Sigmoid colon (tissue), 7 donors: ENCODE measurements around the gene PIM1. TPM values are rescaled to one million over a fixed set of nuclear protein-coding genes. Genes with fewer than 3 reads are reported as not detected.

Experiments
- DNase-seq: peaks from one replicate; pipeline ENCODE4 v3.0.0-alpha.2; 2019
- H3K27ac ChIP-seq, 4 donors: fragments of 200-600 bp; sonication (generic); one replicate each; pipeline ENCODE4 v1.5.1; 2016 to 2019; ENCODE audit warnings: mild to moderate bottlenecking in 1 of 4
- H3K27me3 ChIP-seq, 3 donors: fragments of 200-600 bp; sonication (generic); one replicate each; pipeline ENCODE4 v1.5.1; 2019; ENCODE audit warnings: mild to moderate bottlenecking in 1 of 3
- H3K36me3 ChIP-seq, 4 donors: fragments of 200-600 bp; sonication (generic); one replicate each; pipeline ENCODE4 v1.5.1; 2016 to 2019
- H3K4me1 ChIP-seq, 4 donors: fragments of 200-600 bp; sonication (generic); one replicate each; pipeline ENCODE4 v1.5.1; 2017 to 2019
- H3K4me3 ChIP-seq, 4 donors: fragments of 200-600 bp; sonication (generic); one replicate each; pipeline ENCODE4 v1.5.1; 2017 to 2019; ENCODE audit warnings: mild to moderate bottlenecking in 2 of 4, moderate library complexity in 1 of 4
- H3K9me3 ChIP-seq, 4 donors: fragments of 200-600 bp in 3 of 4; sonication (generic) in 3 of 4; one replicate each; pipeline versions ENCODE4 v1.5.1 to v1.6.1; 2013 to 2019
- EP300 ChIP-seq, 4 donors: sonication (generic); formaldehyde crosslinking; IDR thresholded peaks; one replicate each; pipeline ENCODE4 v1.6.1; 2017; ENCODE audit warnings: antibody characterized with exemption in 4 of 4
- POLR2A ChIP-seq, 2 donors: fragments of 450-650 bp; IDR thresholded peaks; one replicate each; pipeline ENCODE4 v1.6.1; 2016; ENCODE audit warnings: antibody characterized with exemption in 2 of 2, mild to moderate bottlenecking in 2 of 2, moderate library complexity in 2 of 2
- POLR2AphosphoS5 ChIP-seq, 4 donors: sonication (generic); formaldehyde crosslinking; IDR thresholded peaks; one replicate each; pipeline ENCODE4 v1.6.1; 2017; ENCODE audit warnings: antibody characterized with exemption in 4 of 4
- WGBS, 2 donors: extraction: QIAGEN DNeasy Blood & Tissue Kit; methylation state at CpG; one replicate each; pipeline ENCODE4 v1.1.7; 2013; 5-methylcytosine and 5-hydroxymethylcytosine counted together
- intact Hi-C: fragments of 100-400 bp; cut with DNase I; formaldehyde crosslinking; loops from one replicate; pipeline ENCODE4 v1.15.1; 2023
- polyA plus RNA-seq, 3 donors: library from polyadenylated mRNA; stranded (reverse); fragments of 200-250 nt; gene quantifications; one replicate each; pipeline ENCODE4 v1.2.3, GENCODE V29; 2013
- total RNA-seq, 4 donors: library from RNA; depleted of rRNA; stranded (reverse); fragments of >200 nt; gene quantifications; one replicate each; pipeline ENCODE4 v1.1.0, GENCODE V29; 2016
- TF ChIP-seq, protein P1 (sequence below), 4 experiments: fragments of 450-650 bp in 3 of 4; fragments of 200-600 bp in 1 of 4; IDR thresholded peaks; one replicate each; pipeline ENCODE4 v1.5.1; 2016 to 2019; ENCODE audit warnings: antibody characterized with exemption in 4 of 4, mild to moderate bottlenecking in 3 of 4, moderate library complexity in 2 of 4
- donor health status: healthy with polysubstance abuse.
- donor health status: Bipolar disorder and iron deficiency.
- donor health status: healthy.

Gene PIM1
- total and polyA plus RNA-seq, 7 donors, result 17.1 to 103 (median 31.0) TPM

DNA sequence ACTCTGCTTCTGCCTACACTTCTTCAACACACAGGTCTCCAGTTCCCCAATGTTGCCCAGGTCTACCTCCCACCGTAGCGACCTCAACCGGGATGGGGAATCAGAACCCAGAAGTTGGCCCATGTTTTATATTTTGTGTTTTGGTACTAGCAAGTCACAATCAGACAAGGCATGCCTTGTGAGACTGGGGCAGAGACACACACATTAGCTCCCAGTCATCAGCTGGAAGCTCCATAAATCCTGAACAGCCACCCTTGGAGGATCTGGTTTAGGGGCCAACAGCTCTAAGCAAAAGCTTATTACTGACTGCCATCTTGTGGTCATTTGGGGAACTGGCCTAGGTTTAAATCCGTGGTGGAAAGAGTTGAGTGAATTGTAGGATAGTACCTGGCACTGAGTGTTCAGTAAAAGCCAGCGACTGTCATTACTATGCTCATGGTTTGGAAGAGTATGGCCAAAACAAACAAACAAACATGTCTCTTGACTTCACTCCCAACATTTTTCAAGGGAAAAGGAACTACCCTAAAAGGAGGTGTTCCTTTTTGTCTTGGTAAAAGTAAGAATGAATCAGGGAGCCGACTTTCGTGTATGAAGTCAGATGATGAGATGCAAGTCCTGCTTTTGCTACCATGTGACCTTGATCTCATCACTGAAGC is 40.5 kb downstream of the PIM1 start:
- H3K36me3 ChIP-seq, result no peaks in the 10 kb centered on the region
- H3K4me3 ChIP-seq, result no peak overlapping the region
- peak in 1 of 4 donors; percentile 30 for TF ChIP-seq POLR2AphosphoS5 (IDR thresholded peaks at IDR 0.05)
- TF ChIP-seq, protein P1, sequence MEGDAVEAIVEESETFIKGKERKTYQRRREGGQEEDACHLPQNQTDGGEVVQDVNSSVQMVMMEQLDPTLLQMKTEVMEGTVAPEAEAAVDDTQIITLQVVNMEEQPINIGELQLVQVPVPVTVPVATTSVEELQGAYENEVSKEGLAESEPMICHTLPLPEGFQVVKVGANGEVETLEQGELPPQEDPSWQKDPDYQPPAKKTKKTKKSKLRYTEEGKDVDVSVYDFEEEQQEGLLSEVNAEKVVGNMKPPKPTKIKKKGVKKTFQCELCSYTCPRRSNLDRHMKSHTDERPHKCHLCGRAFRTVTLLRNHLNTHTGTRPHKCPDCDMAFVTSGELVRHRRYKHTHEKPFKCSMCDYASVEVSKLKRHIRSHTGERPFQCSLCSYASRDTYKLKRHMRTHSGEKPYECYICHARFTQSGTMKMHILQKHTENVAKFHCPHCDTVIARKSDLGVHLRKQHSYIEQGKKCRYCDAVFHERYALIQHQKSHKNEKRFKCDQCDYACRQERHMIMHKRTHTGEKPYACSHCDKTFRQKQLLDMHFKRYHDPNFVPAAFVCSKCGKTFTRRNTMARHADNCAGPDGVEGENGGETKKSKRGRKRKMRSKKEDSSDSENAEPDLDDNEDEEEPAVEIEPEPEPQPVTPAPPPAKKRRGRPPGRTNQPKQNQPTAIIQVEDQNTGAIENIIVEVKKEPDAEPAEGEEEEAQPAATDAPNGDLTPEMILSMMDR (IDR thresholded peaks at IDR 0.05), result peak; percentile 89 to 98 (median 96)
- TF ChIP-seq EP300 (IDR thresholded peaks at IDR 0.05), result no peak
- no peak for TF ChIP-seq POLR2A (IDR thresholded peaks at IDR 0.05)
- DNase-seq, result peak; percentile 85
- no peaks in the 10 kb centered on the region for H3K9me3 ChIP-seq
- peaks cover 0 to 4% (median 0%) of the 10 kb centered on the region in 4 donors for H3K4me1 ChIP-seq
- no peaks in the 10 kb centered on the region for H3K27me3 ChIP-seq
- no peak overlapping the region for H3K27ac ChIP-seq
- intact Hi-C loops, result loop anchor here (1.0 to 2.0 kb wide), 3 partner anchors 38 to 325 kb away; partner anchors contain the start of gene C6orf89
- 62 to 65% methylated on average over 7 of the region's 7 CpGs for WGBS, 2 donors

DNA sequence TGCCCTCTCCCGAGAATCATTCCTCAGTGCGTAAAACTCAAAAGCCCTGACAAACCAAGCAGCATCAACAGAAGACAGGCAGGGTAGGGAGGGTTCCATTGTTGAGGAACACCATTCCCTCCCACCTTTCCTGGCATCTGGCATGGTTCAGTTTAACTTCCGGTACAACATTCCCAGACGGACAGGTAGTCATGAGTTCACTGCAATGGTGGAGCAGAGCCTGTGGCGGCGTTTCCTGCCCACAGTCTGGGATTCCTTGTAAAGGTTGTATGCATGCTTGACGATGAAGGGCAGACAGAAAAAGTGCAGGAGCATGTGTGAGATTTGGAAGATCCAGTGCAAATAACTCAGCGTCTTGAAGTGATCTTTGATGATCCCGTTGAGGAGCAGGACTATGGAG is 42.3 kb downstream of the PIM1 start:
- no peak for DNase-seq
- no peak overlapping the region for H3K4me3 ChIP-seq
- H3K4me1 ChIP-seq, result peaks cover 0 to 4% (median 0%) of the 10 kb centered on the region in 4 donors
- WGBS, 2 donors, result 89 to 91% methylated on average over 9 of the region's 9 CpGs
- no peak for TF ChIP-seq EP300 (IDR thresholded peaks at IDR 0.05)
- TF ChIP-seq POLR2A (IDR thresholded peaks at IDR 0.05), result no peak
- no peak for TF ChIP-seq POLR2AphosphoS5 (IDR thresholded peaks at IDR 0.05)
- TF ChIP-seq, protein P1 (IDR thresholded peaks at IDR 0.05), result no peak
- H3K27ac ChIP-seq, result no peak overlapping the region
- no peaks in the 10 kb centered on the region for H3K36me3 ChIP-seq
- no peaks in the 10 kb centered on the region for H3K27me3 ChIP-seq
- no peaks in the 10 kb centered on the region for H3K9me3 ChIP-seq
- intact Hi-C loops, result loop anchor here (2.0 kb wide), 1 partner anchor 161 kb away; no protein-coding TSS in a partner anchor

DNA sequence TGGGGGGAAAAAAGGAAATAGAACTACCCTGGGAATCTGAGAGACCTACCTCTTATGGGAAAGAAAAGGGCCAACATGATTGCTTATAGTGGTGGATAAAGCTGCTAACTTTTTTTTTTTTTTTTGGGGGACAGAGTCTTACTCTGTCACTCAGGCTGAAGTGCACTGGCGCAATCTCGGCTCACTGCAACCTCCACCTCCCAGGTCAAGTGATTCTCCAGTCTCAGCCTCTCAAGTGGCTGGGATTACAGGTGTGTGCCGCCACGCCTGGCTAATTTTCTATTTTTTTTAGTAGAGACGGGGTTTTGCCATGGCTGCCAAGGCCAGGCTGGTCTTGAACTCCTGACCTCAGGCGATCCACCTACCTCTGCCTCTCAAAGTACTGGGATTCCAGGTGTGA is 48.1 kb downstream of the PIM1 start:
- Histone ChIP-seq H3K9me3 (no peaks in the 10 kb centered on the region), H3K27ac (no peak overlapping the region), H3K4me1 (peaks cover 0 to 13% (median 9%) of the 10 kb centered on the region in 4 donors), H3K27me3 (no peaks in the 10 kb centered on the region), H3K4me3 (no peak overlapping the region), H3K36me3 (no peaks in the 10 kb centered on the region)
- no peak for TF ChIP-seq POLR2A (IDR thresholded peaks at IDR 0.05)
- TF ChIP-seq, protein P1 (IDR thresholded peaks at IDR 0.05), result no peak
- no peak for TF ChIP-seq POLR2AphosphoS5 (IDR thresholded peaks at IDR 0.05)
- no peak for TF ChIP-seq EP300 (IDR thresholded peaks at IDR 0.05)
- no peak for DNase-seq
- WGBS, 2 donors, result 86 to 93% methylated on average over 6 of the region's 6 CpGs
- intact Hi-C loops, result no loop called here

DNA sequence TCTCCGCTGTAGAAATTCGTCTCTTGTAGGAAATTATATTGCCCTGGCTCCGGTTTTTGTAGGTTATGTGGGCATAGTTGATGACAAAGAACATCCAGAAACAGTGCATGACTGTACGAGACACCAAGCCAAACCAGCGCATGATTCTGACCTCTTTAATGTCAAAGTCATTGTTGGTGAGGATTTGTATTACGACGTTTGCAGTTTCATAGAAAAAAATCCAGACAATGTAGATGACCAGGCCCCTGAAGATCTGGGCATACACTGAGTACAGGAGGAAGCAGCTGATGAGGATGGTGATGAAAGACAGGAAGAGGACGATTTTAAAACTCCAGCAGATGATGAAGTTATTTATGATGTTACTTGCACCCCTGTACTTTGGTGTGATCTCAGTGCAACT is 48.6 kb downstream of the PIM1 start:
- Histone ChIP-seq H3K4me3 (no peak overlapping the region), H3K36me3 (no peaks in the 10 kb centered on the region), H3K4me1 (peaks cover 0 to 13% (median 9%) of the 10 kb centered on the region in 4 donors), H3K27ac (no peak overlapping the region), H3K9me3 (no peaks in the 10 kb centered on the region), H3K27me3 (no peaks in the 10 kb centered on the region)
- no peak for DNase-seq
- TF ChIP-seq, protein P1 (IDR thresholded peaks at IDR 0.05), result no peak
- 79 to 87% methylated on average over 8 of the region's 8 CpGs for WGBS, 2 donors
- intact Hi-C loops, result no loop called here
